ENCODE measurements around the gene PXDN. TPM values are rescaled to one million over a fixed set of nuclear protein-coding genes. Genes with fewer than 3 reads are reported as not detected.

The PXDN gene
- total RNA-seq, 1 experiment from 2014 or later: 125 TPM

GRCh38 chr2:1730015-1730927, 14.0 kb downstream of the PXDN start:
- H3K4me1 ChIP-seq (ENCODE audit: insufficient read depth, low read length): peaks cover 57% of the 10 kb centered on the region
- no peaks in the 10 kb centered on the region for H3K9me2 ChIP-seq (replicated peaks; ENCODE audit: low read length)
- ChIA-PET CTCF (interaction anchor here (0.6 to 1.1 kb wide), 2 partner anchors 20 to 22 kb away, joined by 4 to 5 read pairs; no protein-coding TSS in a partner anchor), POLR2A (ENCODE audit: unreplicated experiment) (interaction anchor here (0.6 to 1.4 kb wide), 6 partner anchors 8 to 44 kb away, joined by 3 to 17 read pairs (median 6); no protein-coding TSS in a partner anchor)
- TF ChIP-seq EZH2phosphoT487 (IDR thresholded peaks at IDR 0.05; ENCODE audit: borderline replicate concordance, low read length) (no peak), EZH2 (IDR thresholded peaks at IDR 0.05; ENCODE audit: low read length, unreplicated experiment) (no peak)
- TF ChIP-seq, protein P1, sequence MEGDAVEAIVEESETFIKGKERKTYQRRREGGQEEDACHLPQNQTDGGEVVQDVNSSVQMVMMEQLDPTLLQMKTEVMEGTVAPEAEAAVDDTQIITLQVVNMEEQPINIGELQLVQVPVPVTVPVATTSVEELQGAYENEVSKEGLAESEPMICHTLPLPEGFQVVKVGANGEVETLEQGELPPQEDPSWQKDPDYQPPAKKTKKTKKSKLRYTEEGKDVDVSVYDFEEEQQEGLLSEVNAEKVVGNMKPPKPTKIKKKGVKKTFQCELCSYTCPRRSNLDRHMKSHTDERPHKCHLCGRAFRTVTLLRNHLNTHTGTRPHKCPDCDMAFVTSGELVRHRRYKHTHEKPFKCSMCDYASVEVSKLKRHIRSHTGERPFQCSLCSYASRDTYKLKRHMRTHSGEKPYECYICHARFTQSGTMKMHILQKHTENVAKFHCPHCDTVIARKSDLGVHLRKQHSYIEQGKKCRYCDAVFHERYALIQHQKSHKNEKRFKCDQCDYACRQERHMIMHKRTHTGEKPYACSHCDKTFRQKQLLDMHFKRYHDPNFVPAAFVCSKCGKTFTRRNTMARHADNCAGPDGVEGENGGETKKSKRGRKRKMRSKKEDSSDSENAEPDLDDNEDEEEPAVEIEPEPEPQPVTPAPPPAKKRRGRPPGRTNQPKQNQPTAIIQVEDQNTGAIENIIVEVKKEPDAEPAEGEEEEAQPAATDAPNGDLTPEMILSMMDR (conservative IDR thresholded peaks at IDR 0.05; ENCODE audit: low read depth, low read length): no peak
- H2AFZ ChIP-seq (ENCODE audit: low read length): no peak overlapping the region
- no peaks in the 10 kb centered on the region for H4K20me1 ChIP-seq (ENCODE audit: low read length)
- H3K9ac ChIP-seq (ENCODE audit: low read length): peak overlapping the region; percentile 71
- H3K79me2 ChIP-seq (ENCODE audit: low read length): peaks cover 83% of the 10 kb centered on the region
- peak; percentile 92 for DNase-seq
- peaks cover 24% of the 10 kb centered on the region for H3F3A ChIP-seq (ENCODE audit: low read length, unreplicated experiment)
- intact Hi-C loops (cut with micrococcal nuclease): loop anchor here (1.0 to 10.0 kb wide), 5 partner anchors 9 to 1055 kb away; partner anchors contain the start of gene TMEM18
- no peaks in the 10 kb centered on the region for H3K27me3 ChIP-seq (ENCODE audit: low read length)
- peak overlapping the region; percentile 79 for H3K4me2 ChIP-seq (ENCODE audit: low read length)
- peaks cover 5% of the 10 kb centered on the region for H3K36me3 ChIP-seq (ENCODE audit: low read depth, low read length)
- peak overlapping the region; percentile 97 for H3K27ac ChIP-seq (ENCODE audit: low read length)
- ATAC-seq: peak; percentile 68
- H3K9me3 ChIP-seq (ENCODE audit: low read length): no peaks in the 10 kb centered on the region
- TSS peak; percentile 83 for BruUV-seq (replicated peaks)
- H3K4me3 ChIP-seq (ENCODE audit: low read length): peak overlapping the region; percentile 48

GRCh38 chr2:1729242-1729641, 15.1 kb downstream of the PXDN start:
- peaks cover 63% of the 10 kb centered on the region for H3K4me1 ChIP-seq (ENCODE audit: insufficient read depth, low read length)
- H3K36me3 ChIP-seq (ENCODE audit: low read depth, low read length): no peaks in the 10 kb centered on the region
- TF ChIP-seq, protein P1 (conservative IDR thresholded peaks at IDR 0.05; ENCODE audit: low read depth, low read length): no peak
- TF ChIP-seq EZH2 (IDR thresholded peaks at IDR 0.05; ENCODE audit: low read length, unreplicated experiment): no peak
- peak overlapping the region; percentile 48 for H3K4me3 ChIP-seq (ENCODE audit: low read length)
- no peaks in the 10 kb centered on the region for H3K9me2 ChIP-seq (replicated peaks; ENCODE audit: low read length)
- ChIA-PET POLR2A (ENCODE audit: unreplicated experiment) (interaction anchor here (1.0 to 1.4 kb wide), 2 partner anchors 7 to 21 kb away, joined by 6 to 17 read pairs; no protein-coding TSS in a partner anchor), CTCF (interaction anchor here (0.6 to 1.1 kb wide), 2 partner anchors 21 to 1095 kb away, joined by 3 to 5 read pairs; no protein-coding TSS in a partner anchor)
- peaks cover 82% of the 10 kb centered on the region for H3K79me2 ChIP-seq (ENCODE audit: low read length)
- no peaks in the 10 kb centered on the region for H4K20me1 ChIP-seq (ENCODE audit: low read length)
- BruUV-seq (replicated peaks): TSS peak; percentile 55
- intact Hi-C loops (cut with micrococcal nuclease): no loop called here
- peak overlapping the region; percentile 97 for H3K27ac ChIP-seq (ENCODE audit: low read length)
- peak overlapping the region; percentile 71 for H3K9ac ChIP-seq (ENCODE audit: low read length)
- peak overlapping the region; percentile 79 for H3K4me2 ChIP-seq (ENCODE audit: low read length)
- H3K27me3 ChIP-seq (ENCODE audit: low read length): no peaks in the 10 kb centered on the region
- H2AFZ ChIP-seq (ENCODE audit: low read length): no peak overlapping the region
- DNase-seq (no peak), ATAC-seq (no peak)
- H3F3A ChIP-seq (ENCODE audit: low read length, unreplicated experiment): peaks cover 24% of the 10 kb centered on the region
- H3K9me3 ChIP-seq (ENCODE audit: low read length): no peaks in the 10 kb centered on the region

Measured in PC-3 (cell line).